Loucy (cell line): ENCODE results near the gene TMEM255A.

Experiments
- EZH2phosphoT487 ChIP-seq: fragments of 200-600 bp; IDR thresholded peaks from 2 replicates; pipeline ENCODE4 v1.6.1; 2018; ENCODE audit warnings: antibody characterized with exemption, mild to moderate bottlenecking, moderate library complexity, borderline replicate concordance
- TF ChIP-seq, protein P1 (sequence below): fragments of 200-600 bp; sonication (generic); conservative IDR thresholded peaks from 2 replicates; pipeline ENCODE4 v1.5.1; 2014; ENCODE audit warnings: mild to moderate bottlenecking, antibody characterized with exemption, low read length

- TF ChIP-seq, protein P1, sequence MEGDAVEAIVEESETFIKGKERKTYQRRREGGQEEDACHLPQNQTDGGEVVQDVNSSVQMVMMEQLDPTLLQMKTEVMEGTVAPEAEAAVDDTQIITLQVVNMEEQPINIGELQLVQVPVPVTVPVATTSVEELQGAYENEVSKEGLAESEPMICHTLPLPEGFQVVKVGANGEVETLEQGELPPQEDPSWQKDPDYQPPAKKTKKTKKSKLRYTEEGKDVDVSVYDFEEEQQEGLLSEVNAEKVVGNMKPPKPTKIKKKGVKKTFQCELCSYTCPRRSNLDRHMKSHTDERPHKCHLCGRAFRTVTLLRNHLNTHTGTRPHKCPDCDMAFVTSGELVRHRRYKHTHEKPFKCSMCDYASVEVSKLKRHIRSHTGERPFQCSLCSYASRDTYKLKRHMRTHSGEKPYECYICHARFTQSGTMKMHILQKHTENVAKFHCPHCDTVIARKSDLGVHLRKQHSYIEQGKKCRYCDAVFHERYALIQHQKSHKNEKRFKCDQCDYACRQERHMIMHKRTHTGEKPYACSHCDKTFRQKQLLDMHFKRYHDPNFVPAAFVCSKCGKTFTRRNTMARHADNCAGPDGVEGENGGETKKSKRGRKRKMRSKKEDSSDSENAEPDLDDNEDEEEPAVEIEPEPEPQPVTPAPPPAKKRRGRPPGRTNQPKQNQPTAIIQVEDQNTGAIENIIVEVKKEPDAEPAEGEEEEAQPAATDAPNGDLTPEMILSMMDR, result no peak
- no peak for TF ChIP-seq EZH2phosphoT487
Observed at GRCh38 chrX:120315776-120316175, 4.5 kb upstream of the TMEM255A start.
